HepG2 (cell line): ENCODE measurements around the gene USP27X. TPM values are rescaled to one million over a fixed set of nuclear protein-coding genes. Genes with fewer than 3 reads are reported as not detected.

ENCODE experiments used
- ARID2 ChIP-seq: sonication (generic); formaldehyde crosslinking; IDR thresholded peaks from 2 replicates; pipeline ENCODE4 v1.8.1; 2022; ENCODE audit warnings: mild to moderate bottlenecking, missing genetic modification reagents, borderline replicate concordance
- CBX5 ChIP-seq: sonication (generic); formaldehyde crosslinking; IDR thresholded peaks from 2 replicates; pipeline ENCODE4 v1.4.0; 2020; ENCODE audit warnings: missing genetic modification reagents, borderline replicate concordance
- CENPBD1 ChIP-seq: sonication (generic); formaldehyde crosslinking; IDR thresholded peaks from 2 replicates; pipeline ENCODE4 v1.8.0; 2022; ENCODE audit warnings: missing genetic modification reagents, low read depth, mild to moderate bottlenecking, borderline replicate concordance
- CERS6 ChIP-seq: sonication (generic); formaldehyde crosslinking; IDR thresholded peaks from 2 replicates; pipeline ENCODE4 v1.5.0; 2020; ENCODE audit warnings: missing genetic modification reagents
- FOXP4 ChIP-seq: sonication (generic); formaldehyde crosslinking; IDR thresholded peaks from 2 replicates; pipeline ENCODE4 v1.4.0; 2020; ENCODE audit warnings: missing genetic modification reagents
- MYPOP ChIP-seq: sonication (generic); formaldehyde crosslinking; IDR thresholded peaks from 2 replicates; pipeline ENCODE4 v1.8.1; 2023; ENCODE audit warnings: mild to moderate bottlenecking, moderate library complexity, missing genetic modification reagents
- PHB2 ChIP-seq: fragments of 450-650 bp; IDR thresholded peaks from 2 replicates; pipeline ENCODE4 v1.6.1; 2018; ENCODE audit not compliant: partially characterized antibody
- PREB ChIP-seq: sonication (generic); formaldehyde crosslinking; IDR thresholded peaks from 2 replicates; pipeline ENCODE4 v1.4.0; 2020; ENCODE audit warnings: missing genetic modification reagents
- SMAD3 ChIP-seq: sonication (generic); formaldehyde crosslinking; IDR thresholded peaks from 2 replicates; pipeline ENCODE4 v1.4.0; 2020; ENCODE audit warnings: missing genetic modification reagents
- TEF ChIP-seq: sonication (generic); formaldehyde crosslinking; IDR thresholded peaks from 2 replicates; pipeline ENCODE4 v1.5.0; 2020; ENCODE audit warnings: missing genetic modification reagents
- ZBTB37 ChIP-seq: sonication (generic); formaldehyde crosslinking; IDR thresholded peaks from 2 replicates; pipeline ENCODE4 v1.4.0; 2020; ENCODE audit warnings: mild to moderate bottlenecking, missing genetic modification reagents
- ZNF10 ChIP-seq: sonication (generic); formaldehyde crosslinking; IDR thresholded peaks from 2 replicates; pipeline ENCODE4 v1.4.0; 2020; ENCODE audit warnings: mild to moderate bottlenecking, low read depth, missing genetic modification reagents, borderline replicate concordance
- ZNF18 ChIP-seq: sonication (generic); formaldehyde crosslinking; IDR thresholded peaks from 2 replicates; pipeline ENCODE4 v1.8.0; 2022; ENCODE audit warnings: mild to moderate bottlenecking, missing genetic modification reagents; ENCODE audit not compliant: insufficient replicate concordance
- ZNF275 ChIP-seq: sonication (generic); formaldehyde crosslinking; IDR thresholded peaks from 2 replicates; pipeline ENCODE4 v1.8.0; 2022; ENCODE audit warnings: missing genetic modification reagents, mild to moderate bottlenecking, inconsistent platforms, borderline replicate concordance
- ZNF720 ChIP-seq: sonication (generic); formaldehyde crosslinking; IDR thresholded peaks from 2 replicates; pipeline ENCODE4 v1.4.0; 2020; ENCODE audit warnings: missing genetic modification reagents
- ZNF792 ChIP-seq: IDR thresholded peaks from 2 replicates; pipeline ENCODE4 v1.6.1; 2016
- polyA plus RNA-seq, 8 experiments: library from polyadenylated mRNA; depleted of rRNA in 3 of 8; stranded (reverse) in 7 of 8; unstranded in 1 of 8; fragments of >200 nt; fragmentation: Illumina TruSeq in 4 of 8; extraction: Trizol in 4 of 8; gene quantifications; 2 replicates each; pipeline versions ENCODE4 v1.2.1 to v1.2.3, GENCODE V29; 2011 to 2016; ENCODE audit warnings: low read depth in 4 of 8, missing spikeins in 1 of 8, mixed read lengths in 1 of 8; ENCODE audit not compliant: insufficient read depth in 1 of 8
- total RNA-seq, 5 experiments: library from RNA; depleted of rRNA; stranded (reverse); fragments of >200 nt; fragmentation: Illumina TruSeq; extraction: Trizol; gene quantifications; 2 replicates each; pipeline ENCODE4 v1.2.3, GENCODE V29; 2016; ENCODE audit warnings: low read depth in 1 of 5

The USP27X gene
- total and polyA plus RNA-seq, 2 of the 13 experiments (the other 11 are each of a cell fraction or from before 2014, with no cell fraction given): 7.2 to 9.7 TPM

GRCh38 chrX:49922291-49923241, 43.3 kb downstream of the USP27X start, which contains the start of gene CLCN5 (continued):
- TF ChIP-seq SMAD3 (CRISPR knock-in tag) (no peak), ZNF275 (CRISPR knock-in tag) (no peak), TEF (no peak), PREB (CRISPR knock-in tag) (no peak), ZNF792 (CRISPR knock-in tag) (no peak), PHB2 (no peak), FOXP4 (CRISPR knock-in tag) (no peak), ARID2 (no peak), CENPBD1 (CRISPR knock-in tag) (no peak), MYPOP (CRISPR knock-in tag) (0 out of 2 replicates have a peak, but pooled peaks have one; percentile 28), CERS6 (CRISPR knock-in tag) (no peak), ZNF18 (CRISPR knock-in tag) (no peak), ZNF720 (CRISPR knock-in tag) (no peak), CBX5 (CRISPR knock-in tag) (no peak), ZNF10 (CRISPR knock-in tag) (no peak), ZBTB37 (CRISPR knock-in tag) (no peak)
